HepG2 (cell line): ENCODE results near the gene DIS3L2. TPM values are rescaled to one million over a fixed set of nuclear protein-coding genes. Genes with fewer than 3 reads are reported as not detected.

ENCODE experiments used
- ATAC-seq: fragments of 200-7000 bp; cut with Tn5 transposase; 3 replicates; pipeline ENCODE4 v1.9.1; 2020; ENCODE audit warnings: mild to moderate bottlenecking, moderate library complexity
- BruUV-seq: library from RNA; stranded (reverse); fragments of 400-500 nt; replicated peaks from 2 replicates; lab custom pipeline; 2021; lab: Mats Ljungman, UMichigan
- CTCF ChIA-PET: fragments of 300-600 bp; formaldehyde crosslinking; extraction: SDS; loops from one replicate; lab custom pipeline; 2021; ENCODE audit warnings: low total read pairs, inconsistent platforms, low intra/inter-chr PET ratio; lab: Yijun Ruan, JAX
- POLR2A ChIA-PET: fragments of 350-600 bp; sonication (Branson Sonifier 250); formaldehyde crosslinking; loops from one replicate; lab custom pipeline; 2020; ENCODE audit warnings: antibody characterized with exemption, inconsistent platforms; lab: Yijun Ruan, JAX
- DNase-seq: peaks from one replicate; pipeline ENCODE4 v3.0.0-alpha.2; 2015; ENCODE audit warnings: low spot score
- FAIRE-seq: peaks from 3 replicates; lab custom pipeline; 2011; peaks lifted over from hg19 to GRCh38; lab: Jason Lieb, UNC
- H2AFZ ChIP-seq: one replicate; pipeline ENCODE4 v1.6.1; 2011; ENCODE audit warnings: low read length, inconsistent platforms
- H3K27ac ChIP-seq: fragments of 300-600 bp; 3 replicates; pipeline ENCODE4 v1.8.0; 2011; ENCODE audit warnings: mixed run types, mild to moderate bottlenecking, mixed read lengths, low read length, inconsistent platforms; ENCODE audit not compliant: insufficient read depth; ENCODE audit errors: extremely low read length
- H3K27me3 ChIP-seq, 2 experiments: fragments of 200-600 bp in 1 of 2; 2 replicates in 1 of 2; 3 replicates in 1 of 2; pipeline versions ENCODE4 v1.6.0 to v1.8.0; 2011; ENCODE audit warnings: low read length in 2 of 2, mild to moderate bottlenecking in 2 of 2, moderate library complexity in 2 of 2, inconsistent platforms in 1 of 2; ENCODE audit not compliant: insufficient read depth in 2 of 2, control insufficient read depth in 1 of 2
- H3K36me3 ChIP-seq, 2 experiments: fragments of 200-600 bp in 1 of 2; replicated peaks in 1 of 2; 2 replicates in 1 of 2; 3 replicates in 1 of 2; pipeline versions ENCODE4 v1.5.1 to v1.8.0; 2011; ENCODE audit warnings: low read length in 2 of 2, inconsistent platforms in 1 of 2; ENCODE audit not compliant: insufficient read depth in 2 of 2, control insufficient read depth in 1 of 2
- H3K4me1 ChIP-seq: 2 replicates; pipeline ENCODE4 v1.5.1; 2012; ENCODE audit warnings: low read length, inconsistent platforms; ENCODE audit not compliant: insufficient read depth
- H3K4me2 ChIP-seq: 2 replicates; pipeline ENCODE4 v1.6.0; 2011; ENCODE audit warnings: low read depth, low read length, inconsistent platforms
- H3K4me3 ChIP-seq, 3 experiments: fragments of 200-600 bp in 1 of 3; sonication (generic), shearing (Covaris generic) in 1 of 3; replicated peaks in 1 of 3; 2 replicates each; pipeline ENCODE4 v1.5.1; 2011 to 2016; ENCODE audit warnings: low read length in 3 of 3, inconsistent platforms in 2 of 3, low read depth in 2 of 3, mild to moderate bottlenecking in 2 of 3, control low read depth in 1 of 3, mixed read lengths in 1 of 3; ENCODE audit not compliant: insufficient read depth in 1 of 3
- H3K79me2 ChIP-seq: one replicate; pipeline ENCODE4 v1.6.1; 2011; ENCODE audit warnings: low read length, inconsistent platforms; ENCODE audit not compliant: insufficient read depth
- H3K9ac ChIP-seq: 2 replicates; pipeline ENCODE4 v1.6.0; 2011; ENCODE audit warnings: mild to moderate bottlenecking, low read depth, low read length, inconsistent platforms; ENCODE audit not compliant: insufficient read depth
- H3K9me3 ChIP-seq: 2 replicates; pipeline ENCODE4 v1.5.1; 2012; ENCODE audit warnings: mild to moderate bottlenecking, low read length
- H4K20me1 ChIP-seq: 2 replicates; pipeline ENCODE4 v1.6.0; 2011; ENCODE audit warnings: inconsistent platforms, mild to moderate bottlenecking, low read length, moderate library complexity; ENCODE audit not compliant: insufficient read depth
- GPN1 ChIP-seq: sonication (generic); formaldehyde crosslinking; IDR thresholded peaks from 2 replicates; pipeline ENCODE4 v1.5.1; 2020; ENCODE audit warnings: missing genetic modification reagents, borderline replicate concordance
- MAFF ChIP-seq: IDR thresholded peaks from 2 replicates; pipeline ENCODE4 v1.6.1; 2011; ENCODE audit warnings: low read depth, low read length, improper control_type of control experiment
- MAFK ChIP-seq, 2 experiments: IDR thresholded peaks in 1 of 2; conservative IDR thresholded peaks in 1 of 2; 2 replicates each; pipeline ENCODE4 v1.6.1; 2011; ENCODE audit warnings: improper control_type of control experiment in 2 of 2, low read length in 2 of 2
- NCOR1 ChIP-seq: fragments of 200-600 bp; sonication (generic); IDR thresholded peaks from 2 replicates; pipeline ENCODE4 v1.7.0; 2017; ENCODE audit warnings: antibody characterized with exemption, low read length, borderline replicate concordance
- REPIN1 ChIP-seq: sonication (generic); formaldehyde crosslinking; IDR thresholded peaks from 2 replicates; pipeline ENCODE4 v1.8.0; 2022; ENCODE audit warnings: missing genetic modification reagents, low read depth, mild to moderate bottlenecking, borderline replicate concordance
- RFX5 ChIP-seq: IDR thresholded peaks from 2 replicates; pipeline ENCODE4 v1.6.1; 2011; ENCODE audit warnings: low read depth, low read length, improper control_type of control experiment
- SYNCRIP ChIP-seq: fragments of 200-400 bp; formaldehyde crosslinking; IDR thresholded peaks from 2 replicates; pipeline ENCODE4 v1.6.1; 2018; ENCODE audit warnings: mild to moderate bottlenecking, low read depth, low read length; ENCODE audit not compliant: insufficient read depth
- ZNF317 ChIP-seq: sonication (generic); formaldehyde crosslinking; IDR thresholded peaks from 2 replicates; pipeline ENCODE4 v1.5.0; 2020; ENCODE audit warnings: mild to moderate bottlenecking, missing genetic modification reagents
- ZNF441 ChIP-seq: sonication (generic); formaldehyde crosslinking; IDR thresholded peaks from 2 replicates; pipeline ENCODE4 v1.7.0; 2021; ENCODE audit warnings: missing genetic modification reagents, borderline replicate concordance
- ZNF577 ChIP-seq: sonication (generic); formaldehyde crosslinking; IDR thresholded peaks from 2 replicates; pipeline ENCODE4 v1.4.0; 2020; ENCODE audit warnings: mild to moderate bottlenecking, low read depth, missing genetic modification reagents, borderline replicate concordance
- ZNF615 ChIP-seq: sonication (generic); formaldehyde crosslinking; IDR thresholded peaks from 2 replicates; pipeline ENCODE4 v1.5.0; 2020; ENCODE audit warnings: mild to moderate bottlenecking, missing genetic modification reagents, borderline replicate concordance
- WGBS: methylation state at CpG from one replicate; pipeline ENCODE4 v1.1.6; 2017; ENCODE audit warnings: low lambda C conversion rate; 5-methylcytosine and 5-hydroxymethylcytosine counted together
- in situ Hi-C: cut with HindIII; loops from 2 replicates; pipeline ENCODE4 v1.10.0; 2017; ENCODE audit warnings: low pct_unique_long_range_greater_than_20kb; ENCODE audit not compliant: extremely low pct_ligation_motif_present
- intact Hi-C: fragments of 100-400 bp; cut with micrococcal nuclease; formaldehyde crosslinking; loops from one replicate; pipeline ENCODE4 v1.10.0; 2022; ENCODE audit not compliant: unreplicated experiment
- polyA plus RNA-seq, 8 experiments: library from polyadenylated mRNA; depleted of rRNA in 3 of 8; stranded (reverse) in 7 of 8; unstranded in 1 of 8; fragments of >200 nt; fragmentation: Illumina TruSeq in 4 of 8; extraction: Trizol in 4 of 8; gene quantifications; 2 replicates each; pipeline versions ENCODE4 v1.2.1 to v1.2.3, GENCODE V29; 2011 to 2016; ENCODE audit warnings: low read depth in 4 of 8, missing spikeins in 1 of 8, mixed read lengths in 1 of 8; ENCODE audit not compliant: insufficient read depth in 1 of 8
- total RNA-seq, 5 experiments: library from RNA; depleted of rRNA; stranded (reverse); fragments of >200 nt; fragmentation: Illumina TruSeq; extraction: Trizol; gene quantifications; 2 replicates each; pipeline ENCODE4 v1.2.3, GENCODE V29; 2016; ENCODE audit warnings: low read depth in 1 of 5
- TF ChIP-seq, protein P1 (sequence below): sonication (generic); formaldehyde crosslinking; IDR thresholded peaks from 2 replicates; pipeline ENCODE4 v1.5.0; 2020; ENCODE audit warnings: mild to moderate bottlenecking, missing genetic modification reagents, borderline replicate concordance
- TF ChIP-seq, protein P2 (sequence below): sonication (generic); formaldehyde crosslinking; IDR thresholded peaks from 2 replicates; pipeline ENCODE4 v1.4.0; 2020; ENCODE audit warnings: mild to moderate bottlenecking, missing genetic modification reagents

The DIS3L2 gene
- total and polyA plus RNA-seq, 2 of the 13 experiments (the other 11 are each of a cell fraction or from before 2014, with no cell fraction given): 7.0 to 23.9 TPM

DNA sequence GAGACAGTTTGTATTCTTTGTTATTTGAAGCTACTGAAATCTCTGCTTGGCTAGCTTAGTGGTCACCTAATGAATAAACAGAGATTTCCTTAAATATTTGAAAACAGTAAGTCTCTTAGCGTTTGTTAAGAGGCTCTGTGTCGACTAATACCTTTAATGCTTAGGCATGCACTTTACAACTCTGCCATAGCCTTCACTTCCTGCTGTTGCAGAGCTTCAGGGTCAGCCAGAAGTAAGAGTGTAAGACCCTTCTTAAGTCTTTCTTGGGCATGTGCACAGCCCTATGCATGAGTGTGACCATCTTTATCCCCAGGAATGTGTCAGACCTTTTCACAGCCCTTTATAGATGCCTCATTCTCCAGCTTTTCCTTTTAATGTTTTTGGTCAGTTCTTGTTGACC lies 221.8 kb downstream of the DIS3L2 start:
- intact Hi-C loops: no loop called here
- DNase-seq (no peak), ATAC-seq (no peak), FAIRE-seq (no peak)
- Histone ChIP-seq H3K9ac (no peak overlapping the region), H2AFZ (no peak overlapping the region), H3K4me2 (no peak overlapping the region), H3K36me3 (peaks cover 0 to 2% of the 10 kb centered on the region in 2 experiments; a peak in 1 of 5 replicates), H3K9me3 (no peaks in the 10 kb centered on the region), H3K4me1 (0 out of 2 replicates have a peak, but pooled peaks cover 8% of the 10 kb centered on the region), H3K27me3 (no peaks in the 10 kb centered on the region), H3K27ac (no peak overlapping the region), H4K20me1 (no peaks in the 10 kb centered on the region), H3K4me3 (no peak overlapping the region), H3K79me2 (no peaks in the 10 kb centered on the region)
- BruUV-seq: no TSS peak
- no peak for TF ChIP-seq GPN1
- TF ChIP-seq REPIN1 (CRISPR knock-in tag): no peak
- TF ChIP-seq ZNF577 (CRISPR knock-in tag): no peak
- no peak for TF ChIP-seq ZNF615 (CRISPR knock-in tag)
- TF ChIP-seq SYNCRIP: no peak
- no peak for TF ChIP-seq RFX5
- TF ChIP-seq, protein P1, sequence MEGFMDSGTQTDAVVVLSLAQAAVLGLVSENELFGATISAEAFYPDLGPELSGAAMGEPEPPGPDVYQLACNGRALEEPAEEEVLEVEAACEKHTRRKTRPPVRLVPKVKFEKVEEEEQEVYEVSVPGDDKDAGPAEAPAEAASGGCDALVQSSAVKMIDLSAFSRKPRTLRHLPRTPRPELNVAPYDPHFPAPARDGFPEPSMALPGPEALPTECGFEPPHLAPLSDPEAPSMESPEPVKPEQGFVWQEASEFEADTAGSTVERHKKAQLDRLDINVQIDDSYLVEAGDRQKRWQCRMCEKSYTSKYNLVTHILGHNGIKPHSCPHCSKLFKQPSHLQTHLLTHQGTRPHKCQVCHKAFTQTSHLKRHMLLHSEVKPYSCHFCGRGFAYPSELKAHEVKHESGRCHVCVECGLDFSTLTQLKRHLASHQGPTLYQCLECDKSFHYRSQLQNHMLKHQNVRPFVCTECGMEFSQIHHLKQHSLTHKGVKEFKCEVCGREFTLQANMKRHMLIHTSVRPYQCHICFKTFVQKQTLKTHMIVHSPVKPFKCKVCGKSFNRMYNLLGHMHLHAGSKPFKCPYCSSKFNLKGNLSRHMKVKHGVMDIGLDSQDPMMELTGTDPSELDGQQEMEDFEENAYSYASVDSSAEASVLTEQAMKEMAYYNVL (CRISPR knock-in tag): no peak
- peak; percentile 44 to 86; a peak in 2 of 4 replicates for TF ChIP-seq MAFK (conservative IDR thresholded peaks at IDR 0.05 in 1 of 2, IDR thresholded peaks at IDR 0.05 in 1 of 2; ENCODE audit: low read length in 2 of 2)
- no peak for TF ChIP-seq ZNF317 (CRISPR knock-in tag)
- no peak for TF ChIP-seq ZNF441 (CRISPR knock-in tag)
- TF ChIP-seq MAFF: peak; percentile 49; the same call in 1 of the 2 replicates
- TF ChIP-seq, protein P2, sequence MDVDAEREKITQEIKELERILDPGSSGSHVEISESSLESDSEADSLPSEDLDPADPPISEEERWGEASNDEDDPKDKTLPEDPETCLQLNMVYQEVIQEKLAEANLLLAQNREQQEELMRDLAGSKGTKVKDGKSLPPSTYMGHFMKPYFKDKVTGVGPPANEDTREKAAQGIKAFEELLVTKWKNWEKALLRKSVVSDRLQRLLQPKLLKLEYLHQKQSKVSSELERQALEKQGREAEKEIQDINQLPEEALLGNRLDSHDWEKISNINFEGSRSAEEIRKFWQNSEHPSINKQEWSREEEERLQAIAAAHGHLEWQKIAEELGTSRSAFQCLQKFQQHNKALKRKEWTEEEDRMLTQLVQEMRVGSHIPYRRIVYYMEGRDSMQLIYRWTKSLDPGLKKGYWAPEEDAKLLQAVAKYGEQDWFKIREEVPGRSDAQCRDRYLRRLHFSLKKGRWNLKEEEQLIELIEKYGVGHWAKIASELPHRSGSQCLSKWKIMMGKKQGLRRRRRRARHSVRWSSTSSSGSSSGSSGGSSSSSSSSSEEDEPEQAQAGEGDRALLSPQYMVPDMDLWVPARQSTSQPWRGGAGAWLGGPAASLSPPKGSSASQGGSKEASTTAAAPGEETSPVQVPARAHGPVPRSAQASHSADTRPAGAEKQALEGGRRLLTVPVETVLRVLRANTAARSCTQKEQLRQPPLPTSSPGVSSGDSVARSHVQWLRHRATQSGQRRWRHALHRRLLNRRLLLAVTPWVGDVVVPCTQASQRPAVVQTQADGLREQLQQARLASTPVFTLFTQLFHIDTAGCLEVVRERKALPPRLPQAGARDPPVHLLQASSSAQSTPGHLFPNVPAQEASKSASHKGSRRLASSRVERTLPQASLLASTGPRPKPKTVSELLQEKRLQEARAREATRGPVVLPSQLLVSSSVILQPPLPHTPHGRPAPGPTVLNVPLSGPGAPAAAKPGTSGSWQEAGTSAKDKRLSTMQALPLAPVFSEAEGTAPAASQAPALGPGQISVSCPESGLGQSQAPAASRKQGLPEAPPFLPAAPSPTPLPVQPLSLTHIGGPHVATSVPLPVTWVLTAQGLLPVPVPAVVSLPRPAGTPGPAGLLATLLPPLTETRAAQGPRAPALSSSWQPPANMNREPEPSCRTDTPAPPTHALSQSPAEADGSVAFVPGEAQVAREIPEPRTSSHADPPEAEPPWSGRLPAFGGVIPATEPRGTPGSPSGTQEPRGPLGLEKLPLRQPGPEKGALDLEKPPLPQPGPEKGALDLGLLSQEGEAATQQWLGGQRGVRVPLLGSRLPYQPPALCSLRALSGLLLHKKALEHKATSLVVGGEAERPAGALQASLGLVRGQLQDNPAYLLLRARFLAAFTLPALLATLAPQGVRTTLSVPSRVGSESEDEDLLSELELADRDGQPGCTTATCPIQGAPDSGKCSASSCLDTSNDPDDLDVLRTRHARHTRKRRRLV (CRISPR knock-in tag): no peak
- no peak for TF ChIP-seq NCOR1
- WGBS: 82% methylated on average over 2 of the region's 2 CpGs
- ChIA-PET POLR2A (no interaction called here), CTCF (no interaction called here)
- in situ Hi-C loops: no loop called here
